Measurements from ENCODE around the gene CASZ1.

GRCh38 chr1:10724948-10725847, 71.2 kb downstream of the CASZ1 start:
- no peak for TF ChIP-seq CTCF (IDR thresholded peaks at IDR 0.05)
- TF ChIP-seq POLR2A (IDR thresholded peaks at IDR 0.05): no peak

Data from lower leg skin (tissue), 3 donors.